Colonic mucosa (tissue), 4 donors: ENCODE data around the gene ZNF507. TPM values are rescaled to one million over a fixed set of nuclear protein-coding genes. Genes with fewer than 3 reads are reported as not detected.

Source experiments
- DNase-seq: peaks from one replicate; pipeline ENCODE4 v3.0.0-alpha.2; 2020
- H3K27ac ChIP-seq: fragments of 200-600 bp; one replicate; pipeline ENCODE4 v1.8.0; 2021
- H3K27me3 ChIP-seq: fragments of 200-600 bp; one replicate; pipeline ENCODE4 v1.8.0; 2021
- H3K36me3 ChIP-seq: fragments of 200-600 bp; one replicate; pipeline ENCODE4 v1.8.0; 2021
- H3K4me1 ChIP-seq: fragments of 200-600 bp; one replicate; pipeline ENCODE4 v1.8.0; 2021; ENCODE audit warnings: mild to moderate bottlenecking
- H3K4me3 ChIP-seq: fragments of 200-600 bp; one replicate; pipeline ENCODE4 v1.8.0; 2021
- H3K9ac ChIP-seq, 2 donors: one replicate each; pipeline ENCODE4 v1.7.0; 2013; ENCODE audit warnings: control low read depth in 2 of 2, low read depth in 2 of 2, low read length in 2 of 2
- H3K9me3 ChIP-seq: fragments of 200-600 bp; one replicate; pipeline ENCODE4 v1.8.0; 2021
- intact Hi-C: fragments of 100-400 bp; cut with DNase I; formaldehyde crosslinking; loops from one replicate; pipeline ENCODE4 v1.14.1; 2022
- total RNA-seq, 2 donors: library from RNA; stranded (reverse); fragmentation: NEBNext Ultra II Directional in 1 of 2; extraction: Animal tissue kit (Norgen Biotek cat#: 25700) in 1 of 2; gene quantifications; one replicate each; pipeline ENCODE4 v1.2.1, GENCODE V29; 2021
- TF ChIP-seq, protein P1 (sequence below): fragments of 200-600 bp; IDR thresholded peaks from one replicate; pipeline ENCODE4 v1.8.0; 2022; ENCODE audit warnings: antibody characterized with exemption, mild to moderate bottlenecking
- donor health status: healthy.
- donor health status: DM: no; HTN: no; CAD: no.
- donor health status: DM: no; HTN: no; CAD: no.

The ZNF507 gene
- total RNA-seq, 2 donors from 2014 or later, result 15.3 to 16.6 TPM

DNA sequence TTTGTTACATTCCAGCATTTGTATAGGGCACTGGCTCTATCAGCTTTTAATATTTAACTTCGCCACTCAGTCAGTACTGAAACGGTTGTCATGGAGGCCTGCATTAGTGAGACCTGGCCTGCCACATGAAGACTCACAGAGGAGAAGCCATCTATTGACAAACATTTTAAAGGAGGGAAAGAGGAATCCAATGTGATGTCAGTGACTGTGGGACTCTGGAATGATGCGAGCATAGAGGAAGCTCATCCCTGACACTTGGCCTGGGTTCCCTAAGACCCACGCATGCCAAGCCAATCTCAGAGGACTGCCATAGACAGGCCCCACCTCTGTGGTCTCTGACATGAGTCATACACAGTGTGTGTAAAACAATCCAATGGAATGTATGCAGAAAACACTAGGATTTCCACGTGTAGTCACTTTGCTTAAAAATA, 52.3 kb downstream of the ZNF507 start:
- Histone ChIP-seq H3K27me3 (no peaks in the 10 kb centered on the region), H3K9me3 (no peaks in the 10 kb centered on the region), H3K27ac (no peak overlapping the region), H3K9ac (no peak overlapping the region), H3K4me3 (no peak overlapping the region), H3K36me3 (no peaks in the 10 kb centered on the region), H3K4me1 (no peaks in the 10 kb centered on the region)
- intact Hi-C loops, result no loop called here
- TF ChIP-seq, protein P1, sequence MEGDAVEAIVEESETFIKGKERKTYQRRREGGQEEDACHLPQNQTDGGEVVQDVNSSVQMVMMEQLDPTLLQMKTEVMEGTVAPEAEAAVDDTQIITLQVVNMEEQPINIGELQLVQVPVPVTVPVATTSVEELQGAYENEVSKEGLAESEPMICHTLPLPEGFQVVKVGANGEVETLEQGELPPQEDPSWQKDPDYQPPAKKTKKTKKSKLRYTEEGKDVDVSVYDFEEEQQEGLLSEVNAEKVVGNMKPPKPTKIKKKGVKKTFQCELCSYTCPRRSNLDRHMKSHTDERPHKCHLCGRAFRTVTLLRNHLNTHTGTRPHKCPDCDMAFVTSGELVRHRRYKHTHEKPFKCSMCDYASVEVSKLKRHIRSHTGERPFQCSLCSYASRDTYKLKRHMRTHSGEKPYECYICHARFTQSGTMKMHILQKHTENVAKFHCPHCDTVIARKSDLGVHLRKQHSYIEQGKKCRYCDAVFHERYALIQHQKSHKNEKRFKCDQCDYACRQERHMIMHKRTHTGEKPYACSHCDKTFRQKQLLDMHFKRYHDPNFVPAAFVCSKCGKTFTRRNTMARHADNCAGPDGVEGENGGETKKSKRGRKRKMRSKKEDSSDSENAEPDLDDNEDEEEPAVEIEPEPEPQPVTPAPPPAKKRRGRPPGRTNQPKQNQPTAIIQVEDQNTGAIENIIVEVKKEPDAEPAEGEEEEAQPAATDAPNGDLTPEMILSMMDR, result no peak
- no peak for DNase-seq

DNA sequence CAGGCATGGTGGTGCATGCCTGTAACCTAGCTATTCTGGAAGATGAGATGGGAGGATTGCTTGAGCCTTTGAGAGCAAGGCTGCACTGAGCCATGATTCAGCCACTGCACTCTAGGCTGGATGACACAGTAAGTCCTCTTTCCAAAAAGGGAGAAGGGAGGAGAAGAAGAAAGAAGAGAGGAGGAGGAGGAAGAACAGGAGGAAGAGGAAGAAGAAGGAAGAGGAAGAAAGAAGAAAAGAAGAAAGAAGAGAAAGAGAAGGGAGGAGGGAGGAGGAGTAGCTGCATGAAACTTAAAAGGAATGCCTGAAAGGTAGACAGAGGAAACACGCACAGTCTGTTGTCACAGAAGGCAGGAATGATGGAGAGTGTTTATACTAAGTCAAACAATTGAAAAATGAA, 56.6 kb downstream of the ZNF507 start:
- Histone ChIP-seq H3K9me3 (no peaks in the 10 kb centered on the region), H3K27ac (no peak overlapping the region), H3K4me1 (no peaks in the 10 kb centered on the region), H3K36me3 (no peaks in the 10 kb centered on the region), H3K4me3 (no peak overlapping the region), H3K27me3 (no peaks in the 10 kb centered on the region), H3K9ac (no peak overlapping the region)
- DNase-seq, result no peak
- intact Hi-C loops, result loop anchor here (10.0 kb wide), 1 partner anchor 57 kb away; the partner anchor contains the start of gene ZNF507
- TF ChIP-seq, protein P1, result no peak

GRCh38 chr19:32403291-32403995, 58.0 kb downstream of the ZNF507 start:
- no peak overlapping the region for H3K9ac ChIP-seq
- no peaks in the 10 kb centered on the region for H3K36me3 ChIP-seq
- no peak overlapping the region for H3K4me3 ChIP-seq
- no peak overlapping the region for H3K27ac ChIP-seq
- no peaks in the 10 kb centered on the region for H3K27me3 ChIP-seq
- no peak for DNase-seq
- no peaks in the 10 kb centered on the region for H3K4me1 ChIP-seq
- intact Hi-C loops, result loop anchor here (10.0 kb wide), 1 partner anchor 59 kb away; the partner anchor contains the start of gene ZNF507
- no peaks in the 10 kb centered on the region for H3K9me3 ChIP-seq
- TF ChIP-seq, protein P1, result no peak

DNA sequence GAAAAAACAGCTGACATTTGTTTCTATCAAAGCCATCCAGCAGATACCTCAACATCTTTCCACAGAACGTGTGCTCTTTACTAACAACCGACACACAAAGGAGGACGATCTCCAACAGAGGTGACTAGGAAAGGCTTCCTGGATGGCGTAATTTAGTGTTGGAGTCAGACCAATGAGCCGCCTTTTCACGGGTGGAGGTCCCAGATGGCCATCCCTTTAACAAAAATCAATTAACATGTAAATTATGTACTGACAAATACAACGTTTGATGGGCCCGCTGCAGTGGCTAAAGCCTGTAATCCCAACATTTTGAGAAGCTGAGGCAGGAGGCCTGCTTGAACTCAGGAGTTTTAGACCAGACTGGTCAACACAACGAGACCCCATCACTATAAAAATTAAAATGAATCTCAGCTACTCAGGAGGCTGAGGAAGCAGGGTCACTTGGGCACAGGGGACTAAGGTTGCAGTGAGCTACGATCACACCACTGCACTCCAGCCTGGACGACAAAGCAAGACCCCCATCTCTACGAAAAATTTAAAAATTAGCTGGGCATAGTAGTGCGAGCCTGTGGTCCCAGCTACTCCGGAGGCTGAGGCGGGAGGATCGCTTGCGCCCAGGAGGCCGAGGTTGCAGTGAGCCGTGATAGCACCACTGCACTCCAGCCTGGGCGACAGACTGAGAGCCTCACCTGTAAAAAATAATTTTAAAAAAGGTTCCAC, 59.0 kb downstream of the ZNF507 start:
- Histone ChIP-seq H3K36me3 (no peaks in the 10 kb centered on the region), H3K27me3 (no peaks in the 10 kb centered on the region), H3K27ac (peak overlapping the region; percentile 99), H3K4me1 (no peaks in the 10 kb centered on the region), H3K4me3 (peak overlapping the region; percentile 88), H3K9ac (peak overlapping the region in 1 of 2 donors; percentile 96), H3K9me3 (no peaks in the 10 kb centered on the region)
- TF ChIP-seq, protein P1, result no peak
- DNase-seq, result no peak
- intact Hi-C loops, result loop anchor here (10.0 kb wide), 1 partner anchor 60 kb away; the partner anchor contains the start of gene ZNF507

GRCh38 chr19:32404933-32405430, 59.6 kb downstream of the ZNF507 start:
- Histone ChIP-seq H3K27ac (peak overlapping the region; percentile 99), H3K9ac (peak overlapping the region; percentile 81 to 96), H3K4me3 (peak overlapping the region; percentile 88), H3K9me3 (no peaks in the 10 kb centered on the region), H3K27me3 (no peaks in the 10 kb centered on the region), H3K36me3 (no peaks in the 10 kb centered on the region), H3K4me1 (no peaks in the 10 kb centered on the region)
- peak; percentile 61 for DNase-seq
- intact Hi-C loops, result loop anchor here (10.0 kb wide), 1 partner anchor 60 kb away; the partner anchor contains the start of gene ZNF507
- TF ChIP-seq, protein P1, result no peak
